ENCODE measurements around the gene FAM131A.
A peak's percentile ranks its signal among the peaks of the same experiment; 100 is the strongest.

FAM131A gene

GRCh38 chr3:184296616-184297015 lies 40.8 kb upstream of the FAM131A start:
- Histone ChIP-seq H3K4me1 (no peaks in the 10 kb centered on the region), H3K27me3 (no peaks in the 10 kb centered on the region), H3K9me3 (no peaks in the 10 kb centered on the region), H3K4me3 (ENCODE audit: low read depth, low read length) (no peak overlapping the region), H3K36me3 (peaks cover 18% of the 10 kb centered on the region)
- TF ChIP-seq, protein P1, sequence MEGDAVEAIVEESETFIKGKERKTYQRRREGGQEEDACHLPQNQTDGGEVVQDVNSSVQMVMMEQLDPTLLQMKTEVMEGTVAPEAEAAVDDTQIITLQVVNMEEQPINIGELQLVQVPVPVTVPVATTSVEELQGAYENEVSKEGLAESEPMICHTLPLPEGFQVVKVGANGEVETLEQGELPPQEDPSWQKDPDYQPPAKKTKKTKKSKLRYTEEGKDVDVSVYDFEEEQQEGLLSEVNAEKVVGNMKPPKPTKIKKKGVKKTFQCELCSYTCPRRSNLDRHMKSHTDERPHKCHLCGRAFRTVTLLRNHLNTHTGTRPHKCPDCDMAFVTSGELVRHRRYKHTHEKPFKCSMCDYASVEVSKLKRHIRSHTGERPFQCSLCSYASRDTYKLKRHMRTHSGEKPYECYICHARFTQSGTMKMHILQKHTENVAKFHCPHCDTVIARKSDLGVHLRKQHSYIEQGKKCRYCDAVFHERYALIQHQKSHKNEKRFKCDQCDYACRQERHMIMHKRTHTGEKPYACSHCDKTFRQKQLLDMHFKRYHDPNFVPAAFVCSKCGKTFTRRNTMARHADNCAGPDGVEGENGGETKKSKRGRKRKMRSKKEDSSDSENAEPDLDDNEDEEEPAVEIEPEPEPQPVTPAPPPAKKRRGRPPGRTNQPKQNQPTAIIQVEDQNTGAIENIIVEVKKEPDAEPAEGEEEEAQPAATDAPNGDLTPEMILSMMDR (IDR thresholded peaks at IDR 0.05; ENCODE audit: low read depth, low read length): no peak
- DNase-seq: no peak

GRCh38 chr3:184298759-184299487 lies 38.5 kb upstream of the FAM131A start, which contains the start of gene PSMD2:
PSMD2 (plus strand) TSS chr3:184299241; CDS start chr3:184299267, 26 bp downstream.
- TF ChIP-seq, protein P1 (IDR thresholded peaks at IDR 0.05; ENCODE audit: low read depth, low read length): no peak
- Histone ChIP-seq H3K4me3 (ENCODE audit: low read depth, low read length) (peak within 1 kb of the TSS; percentile 95), H3K9me3 (no peaks in the 10 kb centered on the region), H3K4me1 (no peaks in the 10 kb centered on the region), H3K27me3 (no peaks in the 10 kb centered on the region), H3K36me3 (peaks cover 40% of the 10 kb centered on the region)
- peak; percentile 99 for DNase-seq

DNA sequence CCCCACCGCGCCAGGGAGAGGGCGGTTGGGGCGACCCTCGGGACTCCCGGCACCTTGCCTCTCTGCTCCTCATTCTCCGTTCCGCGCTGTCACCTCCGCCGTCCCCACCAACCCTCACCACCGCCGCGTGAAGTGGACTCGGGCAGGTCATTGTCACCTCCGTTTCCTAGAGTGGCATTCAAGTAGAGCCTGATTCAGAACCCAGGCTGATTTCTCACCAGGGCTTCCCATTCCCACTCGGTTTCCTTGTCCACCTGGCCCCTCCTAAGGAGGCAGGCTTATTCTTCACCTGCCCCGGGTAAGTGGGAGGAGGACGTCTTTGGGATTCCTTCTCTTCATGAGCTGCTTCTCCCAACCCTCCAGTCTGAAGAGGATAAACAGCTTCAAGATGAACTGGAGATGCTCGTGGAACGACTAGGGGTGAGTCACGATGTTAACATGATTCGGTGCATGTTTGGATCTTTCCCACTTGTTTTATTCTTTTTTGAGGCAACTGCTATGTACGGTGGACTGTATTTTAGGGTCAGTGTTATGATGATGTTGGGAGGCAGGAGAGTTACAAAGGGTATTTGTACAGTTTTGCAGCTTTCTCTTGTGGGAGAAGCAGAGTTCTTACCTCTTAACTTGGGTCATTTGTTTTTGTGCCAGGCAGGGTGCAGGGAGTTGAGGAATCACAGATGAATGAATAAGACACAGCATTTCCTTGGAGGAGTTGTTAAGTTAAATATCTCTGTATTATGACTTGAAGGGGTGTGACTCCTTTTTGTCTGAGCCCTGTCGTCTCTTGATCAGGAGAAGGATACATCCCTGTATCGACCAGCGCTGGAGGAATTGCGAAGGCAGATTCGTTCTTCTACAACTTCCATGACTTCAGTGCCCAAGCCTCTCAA lies 37.7 kb upstream of the FAM131A start:
- peaks cover 48% of the 10 kb centered on the region for H3K36me3 ChIP-seq
- no peaks in the 10 kb centered on the region for H3K9me3 ChIP-seq
- peak overlapping the region; percentile 95 for H3K4me3 ChIP-seq (ENCODE audit: low read depth, low read length)
- TF ChIP-seq, protein P1 (IDR thresholded peaks at IDR 0.05; ENCODE audit: low read depth, low read length): no peak
- no peak for DNase-seq
- H3K4me1 ChIP-seq: no peaks in the 10 kb centered on the region
- no peaks in the 10 kb centered on the region for H3K27me3 ChIP-seq

DNA sequence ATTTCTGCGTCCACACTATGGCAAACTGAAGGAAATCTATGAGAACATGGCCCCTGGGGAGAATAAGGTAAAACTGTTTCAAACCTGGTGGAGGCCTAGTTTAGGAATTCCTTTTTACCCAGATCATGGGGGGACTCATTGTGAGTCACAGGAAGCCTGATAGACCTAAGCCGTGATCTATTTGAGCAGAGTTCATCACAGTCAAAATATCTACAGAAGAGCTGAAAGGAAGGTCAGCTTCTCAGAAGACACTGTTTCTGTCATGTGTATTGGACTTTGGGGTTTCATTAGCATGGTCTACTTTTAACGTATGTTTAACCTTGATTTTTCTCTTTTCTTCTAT lies 37.1 kb upstream of the FAM131A start:
- Histone ChIP-seq H3K9me3 (no peaks in the 10 kb centered on the region), H3K4me1 (no peaks in the 10 kb centered on the region), H3K36me3 (peaks cover 52% of the 10 kb centered on the region), H3K4me3 (ENCODE audit: low read depth, low read length) (peak overlapping the region; percentile 95), H3K27me3 (no peaks in the 10 kb centered on the region)
- no peak for DNase-seq
- TF ChIP-seq, protein P1 (IDR thresholded peaks at IDR 0.05; ENCODE audit: low read depth, low read length): no peak

DNA sequence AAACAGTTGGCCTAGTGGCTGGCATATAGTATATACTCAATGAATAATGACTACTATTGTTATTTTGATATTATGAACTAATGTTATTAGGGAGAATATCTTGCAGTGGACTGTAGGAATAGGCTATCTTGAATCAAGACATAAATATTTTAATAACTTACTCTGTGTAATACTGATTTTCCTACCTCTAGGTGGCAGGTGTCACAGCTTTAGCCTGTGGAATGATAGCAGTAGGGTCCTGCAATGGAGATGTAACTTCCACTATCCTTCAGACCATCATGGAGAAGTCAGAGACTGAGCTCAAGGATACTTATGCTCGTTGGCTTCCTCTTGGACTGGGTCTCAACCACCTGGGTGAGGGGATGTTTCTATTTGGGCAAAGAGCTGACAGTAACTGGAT lies 31.8 kb upstream of the FAM131A start:
- TF ChIP-seq, protein P1 (IDR thresholded peaks at IDR 0.05; ENCODE audit: low read depth, low read length): peak; percentile 63
- H3K36me3 ChIP-seq: peaks cover 81% of the 10 kb centered on the region
- no peak overlapping the region for H3K4me3 ChIP-seq (ENCODE audit: low read depth, low read length)
- no peaks in the 10 kb centered on the region for H3K27me3 ChIP-seq
- peaks cover 7% of the 10 kb centered on the region for H3K4me1 ChIP-seq
- H3K9me3 ChIP-seq: no peaks in the 10 kb centered on the region
- DNase-seq: no peak

Measured in BE2C (cell line).